ENCODE measurements around the gene CDKN1B.

CDKN1B gene

DNA sequence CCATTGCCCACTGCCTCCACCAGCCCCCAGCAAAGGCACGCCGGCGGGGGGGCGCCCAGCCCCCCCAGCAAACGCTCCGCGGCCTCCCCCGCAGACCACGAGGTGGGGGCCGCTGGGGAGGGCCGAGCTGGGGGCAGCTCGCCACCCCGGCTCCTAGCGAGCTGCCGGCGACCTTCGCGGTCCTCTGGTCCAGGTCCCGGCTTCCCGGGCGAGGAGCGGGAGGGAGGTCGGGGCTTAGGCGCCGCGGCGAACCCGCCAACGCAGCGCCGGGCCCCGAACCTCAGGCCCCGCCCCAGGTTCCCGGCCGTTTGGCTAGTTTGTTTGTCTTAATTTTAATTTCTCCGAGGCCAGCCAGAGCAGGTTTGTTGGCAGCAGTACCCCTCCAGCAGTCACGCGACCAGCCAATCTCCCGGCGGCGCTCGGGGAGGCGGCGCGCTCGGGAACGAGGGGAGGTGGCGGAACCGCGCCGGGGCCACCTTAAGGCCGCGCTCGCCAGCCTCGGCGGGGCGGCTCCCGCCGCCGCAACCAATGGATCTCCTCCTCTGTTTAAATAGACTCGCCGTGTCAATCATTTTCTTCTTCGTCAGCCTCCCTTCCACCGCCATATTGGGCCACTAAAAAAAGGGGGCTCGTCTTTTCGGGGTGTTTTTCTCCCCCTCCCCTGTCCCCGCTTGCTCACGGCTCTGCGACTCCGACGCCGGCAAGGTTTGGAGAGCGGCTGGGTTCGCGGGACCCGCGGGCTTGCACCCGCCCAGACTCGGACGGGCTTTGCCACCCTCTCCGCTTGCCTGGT, at the start of gene CDKN1B:
Gene CDKN1B, plus strand, starts transcription at position 576 of the 793 bp plus-strand sequence. CDS start 472 bp downstream, outside the sequence.
- peak; percentile 93 for DNase-seq (ENCODE audit: low spot score)

DNA sequence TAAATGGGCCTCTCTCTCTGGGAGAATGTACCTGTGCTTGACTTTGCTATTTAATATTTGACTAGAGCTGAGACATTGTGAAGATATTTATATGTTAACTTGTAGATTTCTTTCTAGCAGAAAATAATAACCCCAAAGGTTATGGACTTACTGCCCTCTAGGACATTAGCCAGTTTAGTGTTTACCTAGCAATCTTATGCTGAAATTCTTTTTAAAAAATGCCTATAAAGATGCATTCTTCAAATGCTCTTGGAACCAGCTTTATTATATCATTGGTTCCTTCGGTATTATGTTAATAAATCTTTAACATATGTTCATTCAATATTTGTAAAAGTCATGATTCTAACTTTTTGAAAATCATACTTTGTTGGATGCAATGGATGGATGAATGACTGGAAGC, 49.2 kb upstream of the CDKN1B start:
- DNase-seq (ENCODE audit: low spot score): no peak

DNA sequence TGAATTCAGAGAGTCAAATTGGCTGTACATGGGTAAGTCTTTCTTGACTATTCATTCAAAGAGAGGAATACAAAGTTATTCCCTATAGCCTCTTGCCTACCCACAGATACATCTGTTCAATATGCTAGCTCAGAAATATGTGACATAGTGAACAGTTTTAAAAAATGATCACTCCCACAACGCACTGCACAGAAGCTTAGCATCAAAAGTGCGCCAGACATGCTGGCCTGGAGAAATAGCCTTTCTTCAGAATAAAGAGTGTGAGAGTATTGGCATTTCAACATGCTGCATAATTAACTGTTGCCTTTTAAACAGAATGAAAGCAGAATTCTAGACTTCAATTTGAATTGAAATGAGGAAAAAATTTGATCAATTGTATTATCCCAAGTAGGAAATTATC, 48.1 kb upstream of the CDKN1B start:
- no peak for DNase-seq (ENCODE audit: low spot score)

DNA sequence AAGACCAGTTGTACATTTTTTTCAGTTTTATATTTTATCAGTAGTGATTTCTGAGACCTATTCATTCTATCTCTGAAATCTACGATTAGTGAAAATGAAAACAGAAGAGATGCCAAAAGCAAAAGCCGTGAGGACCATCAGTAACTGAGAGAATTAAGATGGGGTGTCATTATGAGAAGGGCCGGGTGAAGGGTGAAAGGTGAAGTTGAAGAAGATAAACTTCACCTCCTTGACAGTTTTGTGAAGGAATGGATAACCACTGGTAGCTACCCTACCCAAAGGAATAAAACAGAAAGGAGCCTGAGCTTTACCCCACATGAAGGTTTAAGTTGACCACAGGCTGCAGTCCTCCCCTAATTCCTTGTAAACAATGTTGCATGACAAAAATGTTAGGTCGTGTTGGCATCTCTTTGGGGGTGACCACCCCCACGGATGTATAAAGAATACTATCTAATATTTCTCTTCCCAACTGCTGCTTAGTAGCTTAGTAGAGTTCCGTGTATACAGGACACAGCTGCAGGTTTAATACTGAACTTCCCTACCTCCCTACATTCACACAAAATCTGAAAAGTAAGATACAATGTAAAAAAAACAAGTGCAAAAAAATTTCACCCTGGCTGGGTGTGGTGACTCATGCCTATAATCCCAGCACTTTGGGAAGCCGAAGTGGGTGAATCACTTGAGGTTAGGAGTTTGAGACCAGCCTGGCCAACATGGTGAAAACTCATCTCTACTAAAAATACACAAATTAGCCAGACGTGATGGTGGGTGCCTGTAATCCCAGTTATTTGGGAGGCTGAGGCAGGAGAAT, 45.1 kb upstream of the CDKN1B start:
- no peak for DNase-seq (ENCODE audit: low spot score)

DNA sequence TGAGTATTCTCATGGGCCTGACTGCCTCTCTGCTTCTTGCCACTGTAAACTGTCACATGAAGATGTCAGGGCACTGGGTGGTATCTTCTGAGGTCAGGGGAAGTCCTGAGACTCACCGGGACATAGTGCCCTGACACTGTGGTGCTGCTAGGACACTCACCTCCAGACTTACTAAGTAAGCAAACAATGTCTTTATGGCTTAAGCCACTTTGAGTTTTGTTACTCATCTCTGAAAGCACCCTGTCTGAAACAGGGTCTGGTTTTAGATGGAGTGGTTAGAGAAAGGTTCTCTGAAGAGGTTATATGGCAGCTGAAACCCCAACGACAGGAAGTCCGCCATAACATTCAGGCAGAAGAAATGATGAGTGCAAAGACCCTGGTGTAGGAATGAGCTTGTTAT, 43.9 kb upstream of the CDKN1B start:
- no peak for DNase-seq (ENCODE audit: low spot score)

DNA sequence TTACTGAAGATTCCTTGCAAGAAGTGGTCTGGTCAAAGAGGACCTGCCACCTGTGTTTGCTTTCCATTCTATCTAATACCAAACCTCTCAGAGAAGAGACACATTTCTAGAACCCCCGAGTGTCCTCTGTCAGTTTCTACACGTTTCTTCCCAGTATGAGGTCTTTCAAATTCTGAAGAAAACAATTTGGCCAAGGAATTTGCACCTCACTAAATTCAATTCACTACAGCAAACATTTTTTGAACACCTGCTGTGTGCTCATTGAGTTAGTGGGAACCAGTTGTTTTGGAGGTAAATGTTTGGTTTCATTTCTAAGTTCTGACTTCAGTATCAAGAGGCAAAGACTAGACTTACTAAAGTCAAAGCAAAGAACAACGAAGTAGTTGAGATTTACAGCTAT, 40.6 kb upstream of the CDKN1B start:
- no peak for DNase-seq (ENCODE audit: low spot score)

DNA sequence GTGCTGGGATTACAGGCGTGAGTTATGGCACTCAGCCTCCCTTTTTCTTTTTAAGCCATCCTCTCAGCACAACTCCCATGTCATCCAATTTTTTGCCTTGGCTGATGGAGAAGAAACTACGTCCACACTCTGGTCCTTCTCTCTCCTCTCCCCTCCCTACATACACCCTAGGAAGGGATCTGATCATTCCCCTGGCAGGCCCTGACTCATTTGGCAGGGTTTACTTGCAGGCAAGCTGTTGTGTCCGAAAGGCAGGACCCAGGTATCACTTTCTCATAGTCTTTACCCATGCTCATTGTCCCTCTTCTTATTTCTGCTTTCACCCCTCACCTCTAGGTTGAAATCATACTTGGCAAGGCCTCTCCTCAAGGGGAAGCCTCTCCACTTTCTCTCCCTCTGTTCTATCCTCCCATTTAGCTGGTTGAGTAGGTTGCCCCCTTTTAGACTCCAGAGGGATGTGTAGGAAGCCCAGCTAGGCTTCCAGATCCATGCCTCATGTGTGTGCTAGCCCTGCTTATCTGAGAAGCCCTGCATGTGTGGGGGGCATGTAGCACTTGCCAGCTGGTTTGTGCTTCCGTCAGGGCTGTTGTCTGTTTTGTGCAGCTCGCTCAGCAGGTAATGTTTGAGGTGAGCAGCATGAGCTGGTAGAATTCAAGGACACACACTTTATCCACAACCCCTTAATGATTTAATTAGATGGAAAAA, 36.0 kb upstream of the CDKN1B start:
- no peak for DNase-seq (ENCODE audit: low spot score)

DNA sequence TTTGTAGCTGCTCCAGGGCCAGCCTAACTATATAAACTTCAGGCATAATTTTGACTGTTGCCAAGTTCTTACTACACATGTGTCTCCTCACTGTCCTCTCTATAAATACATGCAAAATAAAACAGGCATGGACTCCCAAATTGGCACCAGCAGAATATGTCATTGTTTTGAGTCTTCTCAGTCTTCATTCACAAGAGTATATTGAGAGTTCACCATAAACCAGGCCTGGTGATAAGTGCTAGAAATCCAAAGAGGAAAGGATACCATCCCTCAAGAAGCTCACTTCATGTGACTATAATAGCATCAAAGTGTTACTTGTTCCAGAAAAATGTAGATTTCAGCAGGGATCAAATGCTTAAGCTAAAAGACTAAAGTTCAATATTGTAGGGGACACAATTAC, 34.9 kb upstream of the CDKN1B start:
- DNase-seq (ENCODE audit: low spot score): no peak

DNA sequence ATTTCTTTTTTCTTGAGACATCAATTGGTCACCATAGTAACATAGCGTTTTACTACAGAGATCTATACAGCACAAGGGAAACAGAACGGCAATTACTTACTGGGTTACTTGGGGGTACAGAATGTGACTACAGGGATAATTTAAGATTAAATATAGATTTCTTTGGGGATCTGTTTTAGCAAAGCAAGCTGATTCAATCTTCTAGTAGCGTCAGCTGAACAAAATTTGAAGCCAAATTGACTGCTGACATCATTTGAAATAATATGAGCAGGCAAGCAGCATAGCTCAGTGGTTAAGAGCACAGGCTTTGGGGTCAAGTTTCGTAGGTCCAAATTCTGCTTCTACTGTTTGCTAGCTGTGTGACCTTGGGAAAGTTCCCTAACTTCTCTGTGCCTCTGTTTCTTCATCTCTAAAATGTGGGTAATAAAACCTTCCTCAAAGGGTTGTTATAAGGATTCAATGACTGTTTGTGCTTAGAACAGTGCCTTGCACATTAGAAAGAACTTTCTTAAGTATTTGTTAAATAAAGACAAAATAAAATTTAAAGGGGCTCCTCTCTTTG, 34.0 kb upstream of the CDKN1B start:
- DNase-seq (ENCODE audit: low spot score): no peak

DNA sequence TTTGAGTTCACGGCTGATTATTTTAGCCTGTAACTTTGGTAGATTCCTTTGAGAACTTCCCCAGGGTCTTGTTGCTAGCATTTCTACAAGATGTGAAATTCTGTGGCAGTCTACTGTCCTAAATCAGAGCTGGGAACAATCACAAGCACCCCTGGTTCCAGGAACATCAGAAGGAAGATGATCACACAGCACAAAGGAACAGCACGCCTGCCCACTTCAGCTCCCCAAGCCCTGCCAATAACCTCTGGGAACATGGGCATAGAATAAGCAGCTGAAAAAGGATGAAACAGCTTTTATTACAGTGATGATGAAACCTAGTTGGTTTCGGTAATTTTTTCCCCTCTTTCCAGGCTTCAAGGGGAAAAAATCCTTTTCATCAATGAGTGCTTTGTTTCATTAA, 33.4 kb upstream of the CDKN1B start:
- DNase-seq (ENCODE audit: low spot score): no peak

DNA sequence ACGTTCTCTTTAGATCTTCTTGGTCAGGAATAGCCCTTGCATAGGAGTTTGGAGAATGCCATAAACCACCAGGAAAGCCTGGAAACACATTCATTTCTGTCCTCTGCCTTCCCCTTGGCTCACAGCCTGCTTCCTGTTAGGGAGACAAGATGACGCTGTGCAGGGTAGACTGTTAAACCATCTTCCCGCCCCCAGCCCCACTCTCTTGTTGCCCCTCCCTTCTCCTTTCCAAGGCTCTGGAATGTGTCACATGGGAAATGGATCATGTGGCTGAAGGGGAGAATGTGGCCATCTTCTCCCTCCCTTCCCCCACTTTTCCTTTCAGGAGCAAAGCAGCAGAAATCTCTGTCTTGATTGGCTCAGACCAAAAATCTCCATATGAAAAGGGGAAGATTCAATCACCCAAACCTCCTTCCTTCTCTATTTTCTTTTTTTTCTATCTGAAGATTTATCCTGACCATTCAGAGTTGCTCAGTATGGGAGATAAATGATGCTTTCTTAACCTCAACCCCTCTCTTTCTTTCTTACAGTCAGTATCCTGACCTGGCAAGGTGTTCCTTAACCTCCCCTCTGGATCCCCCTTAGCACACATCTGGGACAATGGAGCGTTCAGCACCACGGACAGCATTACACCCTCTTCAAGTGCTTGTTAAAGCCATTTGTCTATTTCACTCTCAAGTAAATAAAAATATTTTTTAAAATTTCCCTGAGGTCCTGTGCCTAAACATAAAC, 32.6 kb upstream of the CDKN1B start:
- DNase-seq (ENCODE audit: low spot score): no peak

DNA sequence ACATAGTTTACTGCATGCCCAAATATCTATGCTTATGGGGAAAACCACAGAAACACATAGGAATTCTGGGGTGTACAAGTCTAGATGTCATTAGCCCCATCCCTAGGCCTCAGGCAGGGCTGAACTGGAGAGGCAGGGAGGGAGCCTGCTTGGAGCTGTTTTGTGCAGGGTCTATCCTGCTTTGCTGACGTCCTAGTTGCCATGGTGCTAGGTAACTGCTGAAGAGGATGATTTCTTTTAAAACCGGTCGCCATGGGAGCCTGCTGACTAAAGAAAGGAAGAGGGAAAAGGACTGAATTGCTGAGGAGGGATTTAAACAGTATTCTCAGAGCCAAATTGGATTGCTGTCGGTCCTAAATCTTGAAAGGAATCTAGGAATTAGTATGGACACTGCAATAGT, 31.9 kb upstream of the CDKN1B start:
- no peak for DNase-seq (ENCODE audit: low spot score)

DNA sequence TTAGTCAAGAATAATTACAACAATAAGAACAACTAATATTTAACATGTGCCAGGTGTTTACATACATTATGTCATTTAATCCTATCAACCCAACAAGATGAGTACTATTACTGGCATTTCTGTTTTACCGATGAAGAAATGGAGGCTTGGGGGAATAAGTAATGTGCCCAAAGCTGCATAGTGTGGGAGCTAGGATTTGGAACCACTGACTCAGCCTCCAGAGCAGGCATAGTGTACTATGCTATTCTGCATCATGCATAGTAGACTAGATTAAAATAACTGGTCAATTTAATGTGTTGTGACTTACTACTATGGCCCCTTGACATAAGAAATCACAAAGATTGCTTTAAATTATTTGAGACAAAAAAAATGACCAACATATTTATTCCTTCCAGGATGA, 30.7 kb upstream of the CDKN1B start:
- no peak for DNase-seq (ENCODE audit: low spot score)

DNA sequence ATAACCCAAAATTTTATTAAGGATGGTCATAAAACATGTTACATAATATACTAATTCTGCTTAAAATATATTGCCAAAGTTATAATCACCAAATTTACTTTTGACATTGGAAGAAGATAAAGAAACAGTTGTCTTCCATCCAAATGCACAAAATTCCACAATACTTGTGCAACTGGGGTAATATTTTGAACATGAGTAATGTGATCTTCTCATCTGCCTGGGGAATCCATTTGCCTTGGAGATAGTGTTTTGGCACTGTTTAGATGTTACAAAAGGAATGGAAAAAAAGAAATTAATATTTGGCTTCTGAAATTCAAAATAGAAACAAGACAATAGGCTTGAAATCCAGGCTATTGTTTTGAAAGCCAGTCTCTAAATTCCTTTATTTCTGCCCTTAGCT, 30.2 kb upstream of the CDKN1B start:
- DNase-seq (ENCODE audit: low spot score): no peak

DNA sequence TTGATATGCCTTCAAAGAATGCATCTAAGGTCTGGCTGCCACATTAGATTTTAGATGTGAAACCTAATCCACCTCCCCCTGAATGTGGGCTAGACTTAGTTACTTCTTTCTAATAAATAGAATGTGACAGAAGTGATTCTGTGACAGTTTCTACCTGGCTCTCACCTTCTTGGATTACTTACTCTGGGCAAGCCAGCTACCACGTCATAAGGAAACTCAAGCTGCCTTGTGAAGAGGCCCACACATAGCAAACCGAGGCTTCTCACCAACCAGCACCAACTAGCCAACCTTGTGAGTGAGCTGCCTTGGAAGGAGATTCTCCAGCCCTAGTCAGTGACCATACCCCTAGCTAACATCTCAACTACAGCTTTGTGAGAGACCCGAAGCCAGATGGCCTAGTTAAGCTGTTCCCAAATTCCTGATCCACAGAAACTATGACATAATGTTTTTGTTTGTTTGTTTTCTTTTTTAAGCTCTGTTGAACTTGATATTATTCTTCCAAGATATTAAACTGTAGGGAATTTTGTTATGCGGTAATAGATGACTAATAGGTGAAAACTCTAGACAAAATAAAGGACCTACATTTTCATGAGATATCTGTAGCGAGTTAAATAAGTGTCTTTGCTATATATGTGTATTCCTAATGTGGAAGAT, 27.4 kb upstream of the CDKN1B start:
- DNase-seq (ENCODE audit: low spot score): no peak

DNA sequence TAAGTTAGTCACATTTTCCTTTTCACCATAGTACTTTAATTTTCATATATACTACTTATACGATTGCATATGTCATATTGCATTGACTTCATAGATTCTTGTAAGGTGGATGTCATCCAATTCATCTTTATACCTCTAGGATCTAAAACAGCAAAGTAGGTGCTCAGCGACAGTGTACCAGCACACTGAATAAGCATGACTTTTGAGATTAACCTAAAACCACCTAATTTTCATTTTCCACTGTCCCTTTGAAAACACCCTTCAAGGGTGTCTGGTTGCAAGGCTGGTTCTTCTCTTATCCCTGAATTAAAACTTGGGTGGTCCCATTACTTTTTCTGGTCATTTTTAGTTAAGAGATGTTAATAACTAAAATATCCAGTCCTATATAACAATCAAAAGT, 25.6 kb upstream of the CDKN1B start:
- no peak for DNase-seq (ENCODE audit: low spot score)

DNA sequence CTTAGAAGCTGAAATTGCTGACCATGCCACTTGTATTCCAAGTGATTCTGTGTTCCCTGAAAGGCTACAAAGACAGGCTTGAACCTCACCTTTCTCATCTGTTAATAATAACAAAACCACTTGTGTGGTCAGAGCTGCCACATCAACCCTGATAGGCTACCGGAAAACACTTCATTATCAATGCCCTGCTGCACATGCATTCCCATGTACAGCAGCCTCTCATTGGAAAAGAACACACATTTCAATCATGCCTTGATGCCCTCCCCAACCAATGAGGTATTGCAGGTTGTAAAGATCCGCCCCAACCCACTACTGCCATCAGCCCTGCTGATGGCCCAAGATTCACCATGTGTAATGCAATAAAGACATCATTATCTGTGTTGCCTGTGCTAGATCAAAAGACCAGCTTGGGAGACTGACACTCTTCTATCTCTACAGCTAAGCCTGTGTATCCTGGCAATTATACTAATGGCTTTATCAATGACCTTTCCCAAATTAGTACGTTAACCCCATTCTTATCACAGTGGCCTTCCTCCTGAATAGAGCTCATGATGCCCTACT, 24.0 kb upstream of the CDKN1B start:
- DNase-seq (ENCODE audit: low spot score): no peak

DNA sequence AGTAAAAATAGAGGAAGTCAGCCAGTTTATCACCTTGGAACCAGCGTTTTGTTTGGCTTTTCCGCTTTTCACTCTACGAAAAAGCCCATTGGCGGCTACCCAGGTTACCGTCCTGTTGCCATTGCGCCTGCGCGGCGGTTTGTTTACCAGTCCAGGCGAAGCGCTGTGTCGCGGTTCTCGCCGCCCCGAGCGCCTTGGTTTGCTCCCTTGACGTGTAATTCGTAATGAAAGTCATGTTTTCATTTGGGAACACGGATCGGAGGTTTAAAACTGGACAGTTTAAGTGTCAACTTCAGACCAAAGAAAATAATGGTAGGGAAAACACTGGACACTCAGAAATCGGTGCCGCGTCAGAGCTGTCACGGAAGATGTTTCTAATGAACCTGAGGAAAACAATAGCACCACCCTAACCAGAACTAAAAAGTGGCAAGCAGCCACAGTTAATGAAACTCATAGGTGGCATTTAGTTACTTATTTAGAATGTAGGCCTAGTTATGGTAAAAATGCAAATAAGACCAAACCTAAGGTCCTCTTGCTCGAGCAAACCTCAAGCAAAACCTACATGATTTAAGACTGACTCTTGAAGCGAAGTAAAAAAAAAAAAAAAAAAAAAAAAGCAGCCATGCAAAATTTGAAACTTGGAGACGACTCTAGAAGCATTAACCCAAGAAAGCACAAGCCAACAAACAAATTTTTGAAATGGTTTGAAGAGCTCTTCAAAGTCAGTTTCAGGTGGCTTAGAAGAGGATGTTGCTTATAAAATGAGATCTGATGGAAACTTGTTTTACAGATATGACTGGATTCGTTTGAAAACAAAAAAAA, 20.4 kb upstream of the CDKN1B start:
- DNase-seq (ENCODE audit: low spot score): peak; percentile 98

DNA sequence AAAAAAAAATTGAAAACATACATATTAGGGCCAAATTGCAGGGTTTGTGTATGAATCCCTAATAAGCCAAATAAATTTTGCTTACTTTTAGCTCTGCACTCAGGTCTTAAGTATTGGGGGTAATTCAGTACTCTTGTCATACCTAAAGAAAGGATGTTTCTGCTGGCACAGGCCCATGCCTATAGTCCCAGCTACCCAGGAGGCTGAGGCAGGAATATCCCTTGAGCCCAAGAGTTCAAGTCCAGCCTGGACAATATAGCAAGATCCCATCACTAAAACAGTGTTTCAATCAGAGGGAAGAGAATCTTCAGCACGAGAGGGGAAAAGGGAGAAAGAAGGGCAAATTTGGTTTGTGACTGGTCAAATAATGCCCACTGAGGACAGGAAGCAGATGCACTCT, 17.8 kb upstream of the CDKN1B start:
- no peak for DNase-seq (ENCODE audit: low spot score)

DNA sequence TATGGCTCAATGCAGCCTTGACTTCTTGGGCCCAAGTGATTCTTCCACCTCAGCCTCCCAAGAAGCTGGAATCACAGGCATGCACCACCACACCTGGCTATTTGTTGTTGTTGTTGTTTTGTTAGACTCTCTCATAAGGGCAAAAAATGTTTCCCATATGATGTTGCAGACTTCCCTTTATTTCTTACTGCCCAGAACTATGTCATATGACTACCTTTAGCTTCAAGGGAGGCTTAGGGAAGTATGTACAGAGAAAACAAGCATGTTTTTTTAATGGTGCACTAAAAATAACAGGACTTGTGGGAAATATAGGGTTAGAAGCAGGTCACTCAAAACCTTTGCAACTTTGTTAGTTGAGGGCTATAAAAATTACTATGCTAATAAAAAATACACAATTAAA, 16.9 kb upstream of the CDKN1B start:
- no peak for DNase-seq (ENCODE audit: low spot score)

All from hematopoietic multipotent progenitor cell treated with erythropoietin and hydrocortisone succinate and interleukin-3 and kit ligand, for 17 days (in vitro differentiated cells).